Lower leg skin (tissue), 4 donors: ENCODE results near the gene PAF1. TPM values are rescaled to one million over a fixed set of nuclear protein-coding genes. Genes with fewer than 3 reads are reported as not detected.

Source experiments
- DNase-seq, 2 donors: peaks; one replicate each; pipeline ENCODE4 v3.0.0-alpha.2; 2019; ENCODE audit warnings: low spot score in 2 of 2
- H3K4me3 ChIP-seq: fragments of 200-600 bp; sonication (generic); 2 replicates; pipeline ENCODE4 v1.5.1; 2017; ENCODE audit warnings: mild to moderate bottlenecking, low read depth; ENCODE audit not compliant: poor library complexity, severe bottlenecking
- CTCF ChIP-seq, 3 donors: fragments of 450-650 bp; IDR thresholded peaks; one replicate each; pipeline ENCODE4 v1.5.1; 2016; ENCODE audit warnings: antibody characterized with exemption in 3 of 3, mild to moderate bottlenecking in 3 of 3, moderate library complexity in 2 of 3
- POLR2A ChIP-seq, 2 donors: fragments of 450-650 bp; IDR thresholded peaks; one replicate each; pipeline ENCODE4 v1.6.1; 2016 to 2017; ENCODE audit warnings: antibody characterized with exemption in 2 of 2, mild to moderate bottlenecking in 1 of 2, moderate library complexity in 1 of 2
- WGBS, 2 donors: methylation state at CpG; one replicate each; pipeline ENCODE4 v1.1.5; 2018; 5-methylcytosine and 5-hydroxymethylcytosine counted together
- intact Hi-C: fragments of 100-400 bp; cut with DNase I; formaldehyde crosslinking; loops from one replicate; pipeline ENCODE4 v1.15.0; 2023; ENCODE audit warnings: low total_unique reads
- total RNA-seq, 4 donors: library from RNA; depleted of rRNA; stranded (reverse); fragments of >200 nt; gene quantifications; one replicate each; pipeline ENCODE4 v1.1.0, GENCODE V29; 2016

PAF1 gene
- total RNA-seq, 4 donors from 2014 or later, result 22.4 to 48.0 (median 36.3) TPM

GRCh38 chr19:39349326-39349725, 41.6 kb downstream of the PAF1 start:
- TF ChIP-seq CTCF (IDR thresholded peaks at IDR 0.05), result no peak
- TF ChIP-seq POLR2A (IDR thresholded peaks at IDR 0.05), result no peak
- no peak overlapping the region for H3K4me3 ChIP-seq
- no peak for DNase-seq
- intact Hi-C loops, result no loop called here
- 71 to 82% methylated on average over 4 of the region's 4 CpGs for WGBS, 2 donors

- TF ChIP-seq CTCF (IDR thresholded peaks at IDR 0.05) (no peak), POLR2A (IDR thresholded peaks at IDR 0.05) (no peak)
- H3K4me3 ChIP-seq, result no peak overlapping the region
- no peak for DNase-seq
- intact Hi-C loops, result no loop called here
- WGBS, 2 donors, result 75 to 80% methylated on average over 4 of the region's 4 CpGs
These were observed 43.4 kb downstream of the PAF1 start for GRCh38 chr19:39347332-39348164.

- no peak overlapping the region for H3K4me3 ChIP-seq
- no peak for DNase-seq
- TF ChIP-seq POLR2A (IDR thresholded peaks at IDR 0.05) (no peak), CTCF (IDR thresholded peaks at IDR 0.05) (no peak)
- intact Hi-C loops, result no loop called here
- 74 to 82% methylated on average over 1 of the region's 1 CpG for WGBS, 2 donors
These were observed 45.0 kb downstream of the PAF1 start for GRCh38 chr19:39345956-39346355.

- no peak for TF ChIP-seq CTCF (IDR thresholded peaks at IDR 0.05)
- TF ChIP-seq POLR2A (IDR thresholded peaks at IDR 0.05), result no peak
- intact Hi-C loops, result no loop called here
- no peak for DNase-seq
- peak overlapping the region; percentile 73 for H3K4me3 ChIP-seq
- 2% methylated on average over 21 to 43 of the region's 51 CpGs for whole genome bisulfite sequencing, 2 donors
These were observed 48.1 kb downstream of the PAF1 start for GRCh38 chr19:39342647-39343305.

- TF ChIP-seq CTCF (IDR thresholded peaks at IDR 0.05) (peak in 1 of 3 donors; percentile 28), POLR2A (IDR thresholded peaks at IDR 0.05) (peak in 1 of 2 donors; percentile 42)
- peak; percentile 97 to 100 for DNase-seq
- H3K4me3 ChIP-seq, result peak within 1 kb of the TSS; percentile 73
- intact Hi-C loops, result no loop called here
- 1% methylated on average over 16 to 71 of the region's 105 CpGs for WGBS, 2 donors
These were observed 48.9 kb downstream of the PAF1 start, which contains the start of gene SAMD4B for GRCh38 chr19:39341719-39342604. Gene SAMD4B, plus strand, starts transcription at chr19:39342421. Its CDS starts 14,473 bp downstream, at chr19:39356894.
